NCI-H187 treated with DMSO at 0.1 percent for 48 hours (cell line): Measurements from ENCODE around the gene NCF2.

Experiments
- DNase-seq: peaks from one replicate; lab custom pipeline; 2025; lab: John Stamatoyannopoulos, UW

The NCF2 gene

GRCh38 chr1:183584147-183584546, 6.1 kb downstream of the NCF2 start:
- no peak for DNase-seq

- no peak for DNase-seq
Observed at GRCh38 chr1:183583466-183583865, 6.8 kb downstream of the NCF2 start.

DNA sequence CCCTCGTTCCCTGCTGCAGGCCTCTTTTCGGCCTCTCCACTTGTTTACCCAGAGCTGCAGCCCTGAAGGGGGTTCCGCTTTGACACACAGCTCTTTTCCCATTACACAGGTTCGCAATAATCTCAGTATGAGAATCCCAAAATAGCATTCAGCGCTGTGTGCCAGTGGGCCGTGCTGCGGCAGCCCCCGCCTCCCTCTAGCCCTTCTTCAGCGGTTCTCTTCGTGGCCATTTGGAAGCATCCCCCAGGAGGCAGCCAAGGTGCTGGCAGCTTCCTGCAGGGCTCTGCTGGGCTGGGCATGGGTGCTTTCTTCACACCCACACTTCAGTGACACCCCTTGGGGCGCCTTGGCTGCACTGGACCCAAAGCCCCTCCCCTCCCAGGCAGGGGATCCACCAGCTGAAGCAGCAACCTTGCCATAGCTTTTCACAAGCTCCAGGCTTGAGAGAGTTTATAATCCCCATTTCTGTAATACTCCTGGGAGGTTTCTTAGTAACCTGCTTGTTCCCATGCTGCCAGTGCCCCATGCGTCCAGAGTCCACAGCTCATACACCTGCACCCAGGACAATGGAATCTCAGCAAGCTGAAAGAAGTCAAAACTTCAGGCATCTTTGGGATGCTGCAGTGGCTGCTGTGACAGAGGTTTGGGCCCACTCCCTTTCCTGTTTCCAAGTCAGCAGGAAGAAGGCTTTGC, 8.1 kb downstream of the NCF2 start:
- no peak for DNase-seq

GRCh38 chr1:183580281-183580682, 10.0 kb downstream of the NCF2 start:
- DNase-seq: peak; percentile 51

GRCh38 chr1:183578856-183579255, 11.4 kb downstream of the NCF2 start:
- no peak for DNase-seq

DNA sequence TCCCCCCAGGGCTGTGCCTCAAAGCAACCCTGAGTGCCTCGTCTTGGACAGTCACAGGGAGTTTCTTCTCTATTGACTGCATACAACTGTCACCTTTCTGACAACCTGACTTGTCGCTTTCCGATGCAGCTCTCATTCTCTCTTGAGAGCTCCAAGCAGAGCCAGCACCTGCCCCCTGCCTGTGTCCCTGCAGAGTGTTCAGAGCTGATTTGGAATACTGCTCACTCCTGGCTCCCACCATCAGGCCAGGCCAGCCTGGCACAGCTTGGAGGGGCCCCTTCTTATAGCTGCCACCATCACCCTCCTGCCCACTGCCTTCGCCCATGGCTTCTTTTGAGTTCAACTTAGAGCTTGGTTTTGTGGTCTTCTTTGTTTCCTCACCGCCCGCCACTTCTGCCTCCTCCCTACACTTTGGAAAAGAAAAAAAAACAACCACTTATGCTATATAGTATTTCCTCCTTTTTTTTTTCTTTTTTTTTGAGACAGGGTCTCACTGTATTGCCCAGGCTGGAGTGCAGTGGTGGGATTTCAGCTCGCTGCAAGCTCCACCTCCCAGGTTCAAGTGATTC, 12.3 kb downstream of the NCF2 start:
- DNase-seq: no peak

DNA sequence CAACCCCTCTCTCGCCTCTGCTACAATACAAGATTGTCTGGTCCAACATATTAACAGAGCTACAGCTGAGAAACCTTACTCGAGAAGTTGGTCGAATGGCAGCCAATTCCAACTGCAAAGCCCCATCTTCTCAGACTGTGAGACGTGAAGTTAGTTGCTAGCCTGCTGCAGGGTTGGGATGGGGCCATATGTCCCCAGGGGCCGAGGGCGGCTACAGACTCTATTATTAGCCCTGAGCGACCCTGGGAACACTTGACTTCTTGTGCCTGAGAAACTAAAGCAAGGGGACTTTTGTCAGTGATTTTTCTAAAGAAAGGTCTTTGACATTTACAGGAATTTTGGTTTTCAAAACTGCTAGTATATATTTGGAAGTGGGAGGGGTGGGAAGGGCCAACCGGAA, 13.7 kb downstream of the NCF2 start:
- DNase-seq: no peak

DNA sequence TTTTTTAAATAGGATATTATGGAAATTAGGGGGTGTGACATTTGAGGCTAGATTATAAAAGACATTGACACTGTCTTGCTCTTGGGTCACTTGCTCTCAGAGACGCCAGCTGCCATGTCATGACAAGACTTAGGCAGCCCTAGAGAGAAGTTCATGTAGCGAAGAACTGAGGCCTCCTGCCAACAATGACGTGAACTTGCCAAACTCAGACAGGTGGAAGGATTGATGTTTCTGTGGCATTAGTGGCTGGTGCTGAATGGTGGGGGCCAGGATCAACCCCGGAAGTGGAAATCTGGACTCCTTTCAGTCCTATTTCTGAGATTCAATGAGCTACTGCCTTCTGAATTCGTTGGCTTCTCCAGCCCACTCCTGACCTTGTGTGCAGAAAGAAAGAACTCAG, 14.7 kb downstream of the NCF2 start:
- no peak for DNase-seq

DNA sequence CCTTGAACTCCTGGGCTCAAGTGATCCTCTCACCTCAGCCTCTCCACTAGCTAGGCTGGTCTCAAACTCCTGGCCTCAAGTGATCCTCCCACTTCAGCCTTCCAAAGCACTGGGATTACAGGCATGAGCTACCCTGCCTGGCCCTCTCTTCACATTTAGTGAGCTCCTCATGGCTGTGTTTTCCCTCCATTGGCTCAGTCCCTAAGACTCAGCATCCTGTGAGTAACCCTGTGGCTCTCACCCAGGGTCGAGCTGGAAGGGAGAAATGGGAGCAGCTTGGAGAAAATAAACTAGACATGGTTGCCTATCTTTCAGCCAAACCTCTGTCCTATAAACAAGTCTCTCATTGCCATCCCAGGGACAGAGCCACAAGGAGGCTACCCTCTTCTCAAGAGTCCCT, 17.5 kb downstream of the NCF2 start:
- no peak for DNase-seq

DNA sequence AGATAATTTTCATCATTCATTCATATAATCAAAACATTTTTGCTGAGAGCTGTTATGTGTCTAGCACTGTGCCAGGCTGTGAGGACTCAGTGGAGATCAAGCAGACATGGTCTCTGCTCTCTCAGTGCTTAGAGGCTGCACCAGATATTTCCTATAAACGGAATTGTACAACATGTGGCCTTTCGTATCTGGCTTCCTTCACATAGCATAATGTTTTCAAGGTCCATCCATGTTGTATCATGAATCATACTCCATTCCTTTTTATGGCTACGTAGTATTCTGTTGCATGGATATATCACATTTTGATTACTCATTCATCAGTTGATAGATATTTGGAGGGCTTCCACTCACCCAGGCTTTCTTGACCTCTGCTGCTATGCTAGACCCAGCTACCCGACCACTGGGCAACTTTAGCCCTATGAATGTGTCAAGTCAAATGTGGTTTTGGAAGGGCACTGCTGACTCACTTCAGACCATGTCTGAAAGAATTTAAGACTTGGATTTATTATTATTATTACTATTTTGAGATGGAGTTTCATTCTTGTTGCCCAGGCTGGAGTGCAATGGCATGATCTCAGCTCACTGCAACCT, 18.5 kb downstream of the NCF2 start:
- no peak for DNase-seq

- DNase-seq: no peak
Observed at GRCh38 chr1:183570451-183570850, 19.8 kb downstream of the NCF2 start.

- DNase-seq: no peak
Observed at GRCh38 chr1:183569801-183570200, 20.5 kb downstream of the NCF2 start.

GRCh38 chr1:183569141-183569540, 21.1 kb downstream of the NCF2 start:
- no peak for DNase-seq

DNA sequence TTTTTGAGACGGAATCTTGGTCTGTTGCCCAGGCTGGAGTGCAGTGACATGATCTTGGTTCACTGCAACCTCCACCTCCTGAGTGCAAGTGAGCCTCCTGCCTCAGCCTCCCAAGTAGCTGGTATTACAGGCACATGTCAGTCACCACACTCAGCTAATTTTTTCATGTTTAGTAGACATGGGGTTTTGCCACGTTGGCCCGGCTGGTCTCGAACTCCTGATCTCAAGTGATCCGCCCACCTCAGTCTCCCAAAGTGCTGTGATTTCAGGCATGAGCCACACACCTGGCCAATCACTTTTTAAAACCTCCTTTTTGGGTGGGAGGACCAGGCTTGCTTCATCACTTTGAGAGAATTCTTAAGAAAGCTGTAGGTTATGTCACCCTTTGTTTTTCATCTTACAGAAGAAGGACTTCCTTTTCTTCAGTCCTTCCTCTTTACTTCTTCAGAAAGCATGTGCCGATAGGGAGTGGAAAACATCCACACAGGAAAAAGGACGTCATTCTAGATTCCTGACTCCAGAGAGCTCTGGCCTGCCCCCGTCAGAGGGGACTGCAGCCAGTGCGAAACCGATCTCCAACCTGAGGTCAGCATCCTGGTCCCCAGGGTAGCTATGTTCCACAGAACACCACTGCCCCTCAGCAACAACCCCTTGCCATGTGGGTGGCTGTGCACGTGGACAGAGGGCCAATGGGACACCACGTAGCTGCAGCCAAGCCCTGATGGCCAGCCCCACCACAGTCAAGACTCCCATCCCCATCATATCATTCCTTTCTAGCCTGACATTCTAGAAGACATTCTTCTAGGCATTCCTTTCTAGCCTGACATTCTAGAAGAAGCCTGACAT, 21.9 kb downstream of the NCF2 start:
- no peak for DNase-seq

DNA sequence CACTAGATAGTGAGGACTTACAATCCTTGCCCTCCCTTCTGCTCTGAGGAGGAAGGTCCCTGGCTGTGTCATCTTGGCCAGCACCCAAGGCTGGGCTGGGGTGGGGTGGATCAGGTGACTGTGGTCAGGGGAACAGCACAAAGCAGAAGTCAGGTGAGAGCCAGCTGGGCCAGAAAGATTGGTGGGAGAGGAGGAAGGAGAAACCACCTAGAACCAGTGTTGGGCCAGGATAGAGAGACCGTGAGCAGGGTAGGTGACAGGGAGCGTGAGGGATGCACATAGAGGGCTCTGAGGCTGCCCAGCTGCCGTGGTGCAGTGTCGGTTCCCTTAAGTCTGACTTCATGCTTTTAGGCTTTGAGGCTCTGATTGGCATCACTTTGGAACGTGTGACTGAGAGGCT, 22.7 kb downstream of the NCF2 start:
- DNase-seq: no peak

- no peak for DNase-seq
Observed at GRCh38 chr1:183566026-183566425, 24.2 kb downstream of the NCF2 start.

- no peak for DNase-seq
Observed at GRCh38 chr1:183565261-183565660, 25.0 kb downstream of the NCF2 start.

DNA sequence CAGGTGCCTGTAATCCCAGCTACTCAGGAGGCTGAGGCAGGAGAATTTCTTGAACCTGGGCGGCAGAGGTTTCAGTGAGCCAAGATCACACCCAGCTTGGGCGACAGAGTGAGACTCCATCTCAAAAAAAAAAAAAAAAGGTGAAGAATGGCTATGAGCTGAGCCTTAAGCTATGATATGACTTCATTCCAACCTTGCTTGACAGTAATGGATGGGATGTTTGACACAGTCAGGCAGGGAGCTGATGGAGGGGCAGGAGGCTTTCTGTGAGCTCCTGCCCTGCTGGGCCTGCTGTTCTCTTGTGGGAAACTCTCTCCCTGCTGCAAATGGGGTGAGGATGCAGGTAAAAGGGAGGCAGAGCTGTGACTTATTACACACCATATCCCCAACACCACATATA, 27.6 kb downstream of the NCF2 start:
- DNase-seq: no peak

GRCh38 chr1:183559061-183559460, 31.2 kb downstream of the NCF2 start:
- DNase-seq: no peak

DNA sequence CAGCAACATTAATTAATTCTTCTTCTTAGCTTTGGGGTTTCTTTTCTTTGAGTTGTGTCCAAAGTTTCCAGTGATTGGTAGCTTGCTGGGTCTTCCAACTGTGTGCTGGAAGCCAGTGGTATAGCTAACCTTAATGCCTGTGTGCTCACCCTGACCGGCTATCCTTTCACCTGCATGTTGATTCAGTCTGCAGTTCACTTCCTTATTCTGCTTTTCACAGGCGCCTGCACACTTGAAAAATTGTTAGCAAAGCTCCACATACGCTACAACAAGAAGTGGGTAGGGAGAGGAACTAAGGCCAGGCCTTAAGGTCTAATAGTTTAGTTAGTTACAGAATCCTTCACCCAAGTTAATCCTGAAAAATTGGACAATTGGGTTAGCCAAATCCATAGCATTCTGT, 35.7 kb downstream of the NCF2 start:
- DNase-seq: no peak

- DNase-seq: no peak
Observed at GRCh38 chr1:183553764-183554163, 36.5 kb downstream of the NCF2 start.

- no peak for DNase-seq
Observed at GRCh38 chr1:183553331-183553730, 36.9 kb downstream of the NCF2 start.

DNA sequence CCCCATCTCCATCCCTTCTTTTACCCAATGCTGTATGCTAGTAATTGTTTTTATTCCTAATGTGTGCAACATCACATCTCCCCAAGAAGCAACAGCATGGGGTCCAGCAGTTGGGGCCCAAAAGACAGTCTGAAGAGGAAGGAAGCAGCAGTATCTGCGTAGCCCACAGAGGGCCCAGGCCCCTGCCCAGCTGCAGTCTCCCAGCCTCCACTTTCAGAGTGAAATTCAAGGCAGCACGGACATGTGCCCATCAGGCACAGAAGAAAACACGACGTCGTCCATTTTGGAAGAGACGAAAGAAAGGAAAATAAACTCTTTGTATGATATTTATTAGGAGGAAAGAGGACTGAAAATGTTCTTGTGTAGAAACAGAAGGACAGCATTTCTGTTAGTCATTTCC, 37.4 kb downstream of the NCF2 start:
- DNase-seq: no peak
